Measurements from ENCODE around the gene CFLAR.
"Not testable (repeated sequence)": the region's sequence is repeated elsewhere in the genome, so short reads cannot be mapped to it uniquely, and the experiment has no call there.

Gene CFLAR

DNA sequence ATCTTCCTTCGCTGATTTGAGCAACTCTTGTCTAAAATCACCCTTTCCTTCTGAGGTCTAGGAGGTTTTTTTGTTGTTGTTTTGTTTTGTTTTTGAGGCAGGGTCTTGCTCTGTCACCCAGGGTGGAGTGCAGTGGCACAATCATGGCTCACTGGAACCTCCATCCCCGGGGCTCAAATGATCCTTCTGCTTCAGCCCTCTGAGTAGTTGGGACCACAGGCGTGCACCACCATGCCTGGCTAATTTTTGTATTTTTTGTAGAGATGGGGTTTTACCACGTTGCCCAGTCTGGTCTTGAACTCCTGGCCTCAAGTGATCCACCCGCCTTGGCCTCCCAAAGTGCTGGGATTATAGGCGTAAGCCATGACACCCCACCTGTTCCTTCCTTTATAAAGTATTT, 68.3 kb downstream of the CFLAR start:
- not testable (repeated sequence) for DNase-seq

DNA sequence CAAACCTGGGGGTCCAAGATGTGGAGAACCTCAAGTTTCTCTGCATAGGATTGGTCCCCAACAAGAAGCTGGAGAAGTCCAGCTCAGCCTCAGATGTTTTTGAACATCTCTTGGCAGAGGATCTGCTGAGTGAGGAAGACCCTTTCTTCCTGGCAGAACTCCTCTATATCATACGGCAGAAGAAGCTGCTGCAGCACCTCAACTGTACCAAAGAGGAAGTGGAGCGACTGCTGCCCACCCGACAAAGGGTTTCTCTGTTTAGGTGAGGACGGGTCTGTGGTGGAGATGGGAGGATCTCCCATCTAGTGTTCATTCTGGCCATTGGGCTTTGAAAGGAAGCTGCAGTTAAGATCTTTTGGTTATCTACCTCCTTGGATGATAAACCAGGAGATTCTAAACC, 69.9 kb downstream of the CFLAR start:
- DNase-seq: no peak

DNA sequence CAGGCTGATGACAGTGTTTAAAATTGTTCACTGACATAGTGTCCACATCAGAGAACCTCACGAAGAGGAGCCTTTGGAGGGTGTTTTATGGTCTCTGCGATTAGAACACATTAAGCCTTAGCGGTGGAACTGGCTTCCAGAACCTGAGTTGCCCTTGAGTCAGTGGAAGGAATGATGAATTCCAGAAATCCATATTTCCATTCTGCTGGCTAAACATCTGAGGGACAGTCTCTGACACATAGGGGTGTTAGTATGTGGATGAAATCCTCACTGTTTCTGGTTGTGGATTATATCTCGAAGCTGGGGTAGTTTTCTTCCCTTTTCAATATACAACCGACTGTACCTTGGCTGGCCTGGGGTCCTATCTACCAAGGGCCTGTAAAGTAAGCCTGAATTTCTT, 71.0 kb downstream of the CFLAR start:
- no peak for DNase-seq

DNA sequence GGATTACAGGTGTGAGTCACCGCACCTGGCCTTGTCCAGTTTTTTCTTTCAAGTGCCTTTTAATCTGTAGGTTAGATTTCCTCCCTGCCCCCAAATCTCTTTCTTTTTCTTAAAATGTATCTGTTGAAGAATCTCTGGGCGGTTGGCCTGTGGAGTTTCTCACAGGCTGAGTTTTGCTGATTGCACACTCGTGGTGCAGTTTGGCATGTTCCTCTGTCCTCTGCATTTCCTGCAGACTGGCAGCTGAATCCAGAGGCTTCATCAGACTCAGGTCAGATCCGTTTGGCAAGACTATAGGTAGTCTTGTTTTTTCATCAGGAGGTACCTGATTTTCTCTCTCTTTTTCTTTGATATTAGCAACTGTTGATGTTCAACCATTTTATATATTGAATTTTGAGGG, 72.5 kb downstream of the CFLAR start:
- no peak for DNase-seq

DNA sequence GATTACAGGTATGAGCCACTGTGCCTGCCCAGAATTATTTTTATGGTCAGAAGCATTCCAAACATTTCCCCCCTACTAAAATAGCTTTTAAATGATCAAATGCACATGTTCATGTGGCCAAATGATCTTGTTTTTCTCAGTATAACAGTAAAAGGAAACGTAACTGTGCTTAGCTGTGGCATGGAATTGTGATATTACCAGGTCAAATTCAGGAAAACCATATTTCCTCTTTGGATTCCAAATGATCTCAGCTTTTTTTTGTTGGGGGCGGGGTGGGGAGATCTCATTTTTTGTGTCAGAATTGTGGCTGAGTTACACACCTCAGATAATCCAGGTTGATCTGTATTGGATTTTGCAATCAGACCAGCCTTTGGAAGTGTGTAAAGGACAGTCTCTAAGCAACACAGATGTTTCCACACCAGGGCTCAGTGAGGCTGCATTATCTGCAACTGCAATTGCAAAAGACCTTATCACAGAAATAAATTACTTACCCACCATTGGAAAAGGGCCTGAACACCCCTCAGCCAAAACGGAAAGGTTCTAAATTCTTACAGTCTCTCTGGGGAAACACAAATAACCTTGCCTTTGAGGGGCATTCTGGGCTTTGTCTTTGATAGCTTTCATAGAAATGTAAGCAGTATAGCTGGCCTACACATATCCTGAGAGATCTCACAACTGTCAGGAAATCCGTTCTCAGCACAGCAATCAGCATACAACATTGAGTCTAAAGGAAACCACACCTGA, 75.3 kb downstream of the CFLAR start:
- DNase-seq: no peak

DNA sequence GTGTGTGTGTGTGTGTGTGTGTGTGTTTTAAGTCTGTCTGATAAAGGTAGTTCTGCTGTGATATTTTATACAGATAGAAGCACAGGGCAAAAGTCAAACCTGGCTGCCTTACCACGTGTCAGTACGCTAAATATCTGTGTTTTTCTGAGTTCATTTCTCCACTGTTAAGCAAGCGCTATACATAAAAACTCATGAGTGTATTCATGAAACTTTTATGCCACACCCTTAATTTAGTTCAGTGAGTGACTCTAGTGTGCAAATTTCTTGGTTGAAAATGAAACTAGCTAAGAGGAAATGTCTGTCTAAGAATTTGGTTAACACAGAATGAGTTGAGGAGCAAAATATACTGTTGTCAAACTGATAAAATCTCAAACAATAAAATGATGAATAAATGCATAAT, 78.1 kb downstream of the CFLAR start:
- no peak for DNase-seq

DNA sequence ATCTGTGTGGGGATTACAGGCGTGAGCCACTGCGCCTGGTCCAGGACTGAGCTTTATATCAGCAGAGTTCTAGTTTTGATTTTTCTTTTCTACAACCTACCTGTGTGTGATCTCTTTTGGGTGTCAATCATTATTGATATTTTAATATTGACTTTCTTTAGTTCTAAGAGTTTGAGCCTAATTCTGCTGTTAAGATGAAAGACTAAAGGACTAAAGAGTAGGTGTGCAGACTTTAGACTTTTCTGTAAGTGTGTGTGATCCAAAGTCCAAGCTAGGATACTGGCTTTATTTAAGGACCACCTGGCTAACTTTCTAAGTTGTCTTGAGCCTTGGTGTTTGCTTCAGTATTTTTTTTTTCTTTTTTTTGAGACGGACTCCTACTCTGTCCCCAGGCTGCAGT, 79.4 kb downstream of the CFLAR start:
- no peak for DNase-seq

DNA sequence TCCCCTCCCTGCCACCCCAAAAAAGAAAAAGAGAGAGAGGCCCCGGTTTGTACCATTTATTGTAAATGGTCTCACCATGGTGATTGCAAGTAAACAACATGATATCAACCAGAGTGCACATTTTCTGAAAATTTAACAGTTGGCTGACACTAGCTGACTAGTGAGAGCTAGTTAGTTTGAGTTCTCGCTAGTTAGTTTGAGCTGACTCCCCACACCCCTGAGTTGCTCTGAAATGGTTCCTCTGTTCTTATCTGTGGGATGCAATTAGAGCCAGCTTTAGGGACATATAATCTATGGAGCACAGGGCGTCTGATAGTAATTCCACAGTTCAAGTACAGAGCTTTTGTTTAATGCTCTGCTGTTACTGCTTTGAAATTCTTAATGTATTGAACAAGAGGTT, 80.0 kb downstream of the CFLAR start:
- DNase-seq: no peak

DNA sequence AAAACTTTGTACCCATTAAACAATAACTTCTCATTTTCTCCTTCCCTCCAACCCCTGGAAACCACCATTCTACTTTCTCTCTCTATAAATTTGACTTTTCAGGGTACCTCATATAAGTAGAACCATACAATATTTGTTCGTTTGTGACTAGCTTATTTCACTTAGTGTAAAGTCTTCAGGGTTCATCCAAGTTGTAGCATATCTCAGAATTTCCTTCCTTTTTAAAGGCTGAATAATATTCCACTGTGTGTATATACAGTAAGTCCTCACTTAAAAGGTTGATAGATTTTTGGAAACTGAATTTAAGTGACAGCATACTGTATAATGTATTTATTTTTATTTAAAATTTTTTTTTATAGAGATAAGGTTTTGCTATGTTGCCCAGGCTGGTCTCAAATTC, 80.8 kb downstream of the CFLAR start:
- no peak for DNase-seq

DNA sequence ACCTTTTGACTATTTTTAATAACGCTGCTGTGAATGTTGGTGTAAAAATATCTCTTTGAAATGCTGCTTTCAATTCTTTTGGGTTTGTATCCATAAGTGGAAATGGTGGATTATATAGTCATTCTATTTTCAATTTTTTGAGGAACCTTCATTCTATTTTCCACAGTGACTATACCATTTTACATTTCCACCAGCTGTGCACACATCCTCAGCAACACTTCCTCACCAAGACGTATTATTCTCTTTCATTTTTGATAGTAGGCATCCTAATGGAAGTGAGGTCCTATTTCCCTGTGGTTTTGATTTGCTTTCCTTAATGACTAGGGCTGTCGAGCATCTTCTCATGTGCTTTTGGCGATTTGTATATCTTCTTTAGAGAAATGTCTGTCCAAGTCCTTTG, 81.8 kb downstream of the CFLAR start:
- no peak for DNase-seq

DNA sequence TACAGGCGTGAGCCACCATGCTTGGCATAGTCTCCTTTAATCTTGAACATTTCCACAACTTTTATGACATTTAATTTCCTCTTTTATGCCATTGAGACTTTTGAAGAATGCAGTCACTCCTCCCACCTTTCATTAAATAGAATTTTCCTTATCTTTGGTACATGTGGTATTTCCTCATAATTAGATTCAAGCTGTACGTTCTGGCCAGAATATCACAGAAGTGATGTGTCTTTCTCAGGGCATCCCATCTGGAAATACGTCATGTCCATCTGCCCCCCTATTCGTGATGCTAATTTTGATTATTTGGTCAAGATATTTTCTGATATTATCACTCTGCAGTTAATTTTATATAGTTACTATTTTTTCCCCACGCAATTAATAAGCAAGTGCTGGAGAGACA, 83.9 kb downstream of the CFLAR start:
- DNase-seq: no peak

DNA sequence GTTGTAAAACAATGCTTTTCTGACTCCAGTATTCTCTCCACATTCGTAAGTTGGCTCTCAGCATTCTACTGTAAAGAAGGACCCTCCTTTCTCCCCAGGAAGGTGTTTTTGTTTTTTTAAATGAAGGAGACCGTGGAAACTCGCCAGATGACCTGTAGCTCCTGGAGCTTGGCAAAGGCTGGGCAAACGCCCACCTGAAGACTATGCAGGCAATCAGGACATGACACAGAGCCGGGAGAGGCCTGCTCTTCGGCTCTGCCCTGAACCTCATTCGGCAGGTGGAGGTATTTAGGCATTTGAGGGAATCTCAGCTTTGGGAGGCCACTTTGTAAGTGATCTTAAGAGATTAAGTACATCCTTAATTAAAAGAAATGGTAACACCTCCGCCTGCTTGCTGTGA, 84.4 kb downstream of the CFLAR start:
- DNase-seq: no peak

DNA sequence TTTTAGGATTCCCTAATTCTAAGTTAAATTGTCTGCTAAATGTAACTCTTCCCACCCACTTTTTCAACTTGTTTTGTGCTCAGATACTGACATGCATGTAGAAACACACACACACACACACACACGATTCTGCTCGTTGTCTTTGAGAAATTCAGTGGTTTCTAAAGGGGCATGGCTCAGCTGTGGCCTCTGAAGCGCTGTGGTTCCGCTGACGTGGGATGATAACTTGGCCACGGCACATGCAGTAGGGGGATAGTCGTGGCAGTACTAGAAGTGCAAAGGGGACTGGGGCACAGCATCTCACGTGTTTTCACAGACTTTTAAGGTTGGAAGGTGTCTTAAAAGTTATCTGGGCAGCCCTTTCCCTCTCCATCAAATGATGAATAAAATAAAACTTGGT, 85.4 kb downstream of the CFLAR start:
- DNase-seq: no peak

DNA sequence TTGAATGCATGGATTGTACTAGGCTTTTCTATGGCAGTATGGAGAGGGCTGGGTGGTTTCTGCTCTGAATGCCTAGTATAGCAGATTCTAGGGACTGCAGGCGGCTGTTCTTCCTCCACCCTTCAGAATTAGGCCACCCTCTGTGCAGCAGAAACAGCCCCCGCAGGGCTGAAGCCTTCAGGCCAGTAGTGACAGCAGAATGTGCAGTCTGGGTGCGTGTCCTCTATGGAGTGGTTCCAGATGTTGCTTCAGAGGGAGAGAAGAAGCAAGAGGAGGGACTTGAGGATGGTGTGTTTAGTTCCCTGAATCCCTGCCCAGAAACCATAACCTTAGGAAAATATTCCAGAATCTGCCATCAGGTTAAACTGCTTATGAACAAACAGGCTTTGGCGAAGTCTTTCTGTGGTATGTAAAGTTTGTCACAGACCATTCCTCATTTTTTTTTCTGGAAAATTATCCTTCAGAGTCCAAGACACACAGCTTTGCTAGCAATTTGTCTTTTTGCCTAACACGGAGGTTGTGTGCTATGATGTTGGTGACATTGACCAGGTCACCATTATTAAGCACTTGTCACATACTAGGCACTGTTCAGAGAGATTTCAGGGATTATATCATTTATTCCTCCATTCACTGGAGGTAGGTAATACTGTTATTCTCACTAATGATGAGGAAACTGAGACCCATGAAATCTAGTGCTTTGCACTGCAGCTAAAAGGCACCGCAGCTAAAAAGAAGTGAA, 88.1 kb downstream of the CFLAR start:
- no peak for DNase-seq

DNA sequence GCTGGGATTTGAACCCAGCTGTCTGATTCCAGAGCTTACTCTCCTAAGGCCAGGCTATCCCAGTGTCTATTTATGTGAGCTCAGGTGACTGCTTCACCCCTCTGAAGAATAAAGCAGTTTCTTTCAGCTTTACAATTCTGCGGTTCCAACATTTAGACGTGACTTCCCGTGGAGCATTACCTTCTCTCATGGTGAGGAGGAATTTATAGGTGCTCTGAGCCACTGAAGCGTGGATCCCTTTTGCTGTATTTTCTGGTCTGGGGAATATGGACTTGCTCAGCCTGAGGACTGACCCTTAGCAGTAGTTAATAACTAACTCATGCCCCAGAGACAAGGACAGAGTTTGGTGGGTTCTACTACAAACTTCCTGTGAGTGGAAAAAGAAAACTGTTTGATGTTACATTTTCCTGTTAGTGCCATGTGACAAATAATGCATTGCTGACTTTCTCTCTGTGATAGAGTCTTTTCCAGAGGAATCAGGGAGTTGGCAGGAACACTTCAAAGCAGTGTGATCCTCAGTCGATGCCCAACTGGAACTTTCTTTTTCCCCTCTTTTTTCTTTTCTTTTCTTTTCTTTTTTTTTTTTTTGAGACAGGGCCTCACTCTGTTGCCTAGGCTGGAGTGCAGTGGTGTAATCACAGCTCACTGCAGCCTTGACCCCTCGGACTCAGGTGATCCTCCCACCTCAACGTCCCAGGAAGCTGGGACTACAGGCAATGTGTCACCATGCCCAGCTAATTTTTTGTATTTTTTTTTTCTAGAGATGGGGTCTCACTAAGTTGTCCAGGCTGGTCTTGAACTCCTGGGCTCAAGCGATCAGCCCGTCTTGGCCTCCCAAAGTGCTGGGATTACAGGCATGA, 88.9 kb downstream of the CFLAR start:
- DNase-seq: no peak

DNA sequence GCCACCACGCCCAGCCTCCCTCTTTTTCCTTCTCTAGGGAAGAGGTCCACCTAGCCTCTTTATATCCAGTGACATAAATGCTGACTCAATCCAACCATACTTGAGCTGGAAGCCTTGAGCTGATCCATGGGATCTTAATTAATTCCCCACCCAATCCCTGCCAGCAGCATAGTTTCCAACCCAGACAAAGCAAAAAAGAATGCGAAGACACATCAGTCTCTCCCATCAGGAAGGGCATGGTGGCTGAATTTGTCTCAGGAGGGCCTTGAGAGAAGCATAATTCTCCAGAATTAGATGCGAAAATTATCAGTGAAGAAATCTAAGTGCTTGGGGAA, 89.5 kb downstream of the CFLAR start:
- no peak for DNase-seq

DNA sequence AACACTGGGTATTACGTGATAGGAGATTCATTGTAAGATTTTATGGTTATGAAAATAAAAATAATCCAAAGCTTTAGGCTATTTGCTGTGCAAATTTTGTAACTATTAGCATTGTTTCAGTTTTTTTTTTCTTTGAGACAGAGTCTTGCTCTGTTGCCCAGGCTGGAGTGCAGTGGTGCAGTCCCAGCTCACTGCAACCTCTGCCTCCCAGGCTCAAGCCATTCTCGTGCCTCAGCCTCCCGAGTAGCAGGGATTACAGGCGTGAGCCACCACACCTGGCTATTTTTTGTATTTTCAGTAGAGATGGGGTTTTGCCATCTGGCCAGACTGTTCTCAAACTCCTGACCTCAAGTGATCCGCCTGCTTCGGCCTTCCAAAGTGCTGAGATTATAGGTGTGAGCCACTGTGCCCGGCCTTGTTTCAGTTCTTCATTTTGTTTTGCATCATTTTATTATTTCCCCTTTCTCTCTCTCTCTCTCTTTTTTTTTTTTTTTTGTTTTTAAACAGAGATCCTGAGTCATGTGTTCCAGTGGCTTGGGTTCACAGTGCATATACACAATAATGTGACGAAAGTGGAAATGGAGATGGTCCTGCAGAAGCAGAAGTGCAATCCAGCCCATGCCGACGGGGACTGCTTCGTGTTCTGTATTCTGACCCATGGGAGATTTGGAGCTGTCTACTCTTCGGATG, 92.7 kb downstream of the CFLAR start:
- no peak for DNase-seq

DNA sequence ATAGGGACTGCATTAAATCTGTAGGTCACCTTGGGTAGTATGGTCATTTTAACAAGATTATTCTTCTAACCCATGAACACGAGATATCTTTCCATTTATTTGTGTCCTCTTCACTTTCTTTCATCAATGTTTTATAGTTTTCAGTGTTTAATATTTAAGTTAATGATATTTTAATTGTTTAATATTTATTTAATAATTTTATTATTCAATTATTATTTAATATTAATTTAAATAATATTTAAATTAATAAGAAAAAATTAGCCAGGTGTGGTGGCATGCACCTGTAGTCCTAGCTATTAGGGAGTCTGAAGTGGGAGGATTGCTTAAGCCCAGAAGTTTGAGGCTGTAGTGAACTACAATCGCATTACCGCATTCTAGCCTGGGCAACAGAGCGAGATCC, 100.0 kb downstream of the CFLAR start:
- no peak for DNase-seq

DNA sequence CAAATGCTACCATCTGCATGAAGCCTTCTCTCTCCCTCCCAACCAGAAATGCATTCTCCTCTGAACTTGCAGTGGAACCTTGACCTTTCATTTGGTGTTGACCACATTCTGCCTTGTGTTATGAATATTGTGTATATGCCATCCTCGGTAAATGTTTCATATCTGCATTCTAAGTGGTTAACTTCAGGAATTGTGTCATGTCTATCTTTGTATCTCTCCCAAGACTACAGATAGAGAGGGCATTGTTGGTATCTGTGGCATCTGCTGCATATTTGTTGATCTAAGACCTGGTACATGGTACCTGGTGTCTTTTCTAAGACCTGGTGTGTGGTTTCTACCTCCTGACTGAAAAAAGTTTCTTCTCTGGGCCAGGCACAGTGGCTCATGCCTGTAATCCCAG, 101.0 kb downstream of the CFLAR start:
- no peak for DNase-seq

DNA sequence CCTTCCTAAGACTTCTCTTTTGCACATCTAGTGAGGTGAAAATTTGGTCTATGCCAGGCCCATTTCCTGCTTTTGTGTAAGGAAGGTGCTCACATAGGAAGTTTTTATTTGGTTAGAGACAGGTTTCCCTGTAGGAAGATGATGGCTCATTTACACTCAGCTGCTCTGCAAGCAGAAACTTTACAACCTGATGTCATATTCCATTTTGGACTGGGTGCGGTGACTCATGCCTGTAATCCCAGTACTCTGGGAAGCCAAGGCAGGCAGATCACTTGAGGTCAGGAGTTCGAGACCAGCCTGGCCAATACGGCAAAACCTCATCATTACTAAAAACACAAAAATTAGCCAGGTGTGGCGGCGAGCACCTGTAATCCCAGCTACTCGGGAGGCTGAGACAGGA, 102.8 kb downstream of the CFLAR start:
- DNase-seq: no peak

DNA sequence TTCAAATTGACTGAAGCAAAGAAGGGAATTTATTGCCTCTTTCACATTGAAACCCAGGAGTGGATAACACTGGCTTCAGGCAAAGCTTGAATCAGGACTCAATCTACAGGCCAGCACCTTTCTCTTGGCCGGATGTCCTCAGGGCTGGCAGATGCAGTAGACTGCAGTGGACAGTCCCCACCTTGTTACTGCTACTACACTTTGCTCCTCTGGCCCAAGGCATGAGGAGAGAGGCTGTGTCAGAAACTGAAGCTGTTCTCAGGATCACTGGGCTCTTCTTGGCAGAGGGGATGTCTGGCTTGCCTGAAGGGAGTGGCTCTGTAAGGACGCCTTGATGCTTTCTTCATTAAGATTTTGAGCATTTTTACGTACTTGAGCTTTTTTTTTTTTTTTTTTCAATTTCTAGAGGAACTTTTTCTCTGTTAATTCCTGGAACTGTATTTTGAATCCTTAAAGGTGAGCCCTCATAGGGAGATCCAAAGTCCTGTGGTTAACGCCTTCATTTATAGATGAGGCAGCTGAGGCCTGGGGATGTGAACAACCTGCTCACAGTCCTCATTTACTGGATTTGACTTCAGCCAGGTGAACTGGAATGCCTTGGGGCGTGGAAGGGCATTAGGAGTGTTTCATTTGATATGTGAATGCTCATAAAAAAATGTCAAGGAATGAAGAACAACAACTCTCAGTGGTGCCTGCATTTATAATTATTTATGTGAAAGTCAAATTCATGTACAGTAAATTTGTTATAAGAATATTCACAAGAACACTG, 103.5 kb downstream of the CFLAR start:
- no peak for DNase-seq

DNA sequence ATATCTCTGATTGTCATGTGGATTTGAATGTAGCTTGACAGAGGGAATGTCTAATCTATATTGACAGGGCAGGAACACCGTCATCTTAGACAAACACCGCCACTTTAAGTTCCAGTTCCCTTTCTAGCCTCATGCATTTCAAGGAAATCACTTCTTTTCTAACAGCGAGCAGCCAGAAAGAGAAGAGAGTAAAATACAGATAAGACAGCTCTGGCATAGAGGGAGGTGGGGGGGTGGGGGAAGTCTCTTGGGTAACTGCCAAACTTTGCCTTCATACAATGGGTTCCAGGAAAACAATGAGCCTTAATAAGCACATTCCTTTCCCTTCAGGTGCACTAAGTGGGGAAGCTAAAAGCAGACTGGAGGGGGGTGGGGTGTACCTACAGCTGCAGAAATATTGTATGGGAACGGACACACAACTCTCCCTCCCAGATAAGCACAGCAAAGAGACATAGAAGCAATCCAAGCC, 104.2 kb downstream of the CFLAR start:
- no peak for DNase-seq

Data from effector CD8-positive, alpha-beta T cell (primary cell).